Esophagus squamous epithelium (tissue), 5 donors: ENCODE results near the gene KRTAP1-1. TPM values are rescaled to one million over a fixed set of nuclear protein-coding genes. Genes with fewer than 3 reads are reported as not detected.
"Not testable (repeated sequence)": the region's sequence is repeated elsewhere in the genome, so short reads cannot be mapped to it uniquely, and the experiment has no call there.

ENCODE experiments used
- DNase-seq: peaks from one replicate; lab custom pipeline; 2025; lab: John Stamatoyannopoulos, UW
- H3K27ac ChIP-seq, 4 donors: fragments of 200-600 bp; sonication (generic); one replicate each; pipeline ENCODE4 v1.5.1; 2016 to 2019; ENCODE audit warnings: mild to moderate bottlenecking in 1 of 4
- H3K27me3 ChIP-seq, 4 donors: fragments of 200-600 bp; sonication (generic); 1 replicate in 3 of 4; 2 replicates in 1 of 4; pipeline versions ENCODE4 v1.5.1 to v1.6.0; 2017 to 2021; ENCODE audit warnings: antibody characterized with exemption in 1 of 4
- H3K36me3 ChIP-seq, 3 donors: fragments of 200-600 bp; sonication (generic); one replicate each; pipeline ENCODE4 v1.5.1; 2016 to 2019
- H3K4me1 ChIP-seq, 3 donors: fragments of 200-600 bp; sonication (generic); one replicate each; pipeline ENCODE4 v1.5.1; 2017 to 2019
- H3K4me3 ChIP-seq, 4 donors: fragments of 200-600 bp; sonication (generic); 1 replicate in 3 of 4; 2 replicates in 1 of 4; pipeline ENCODE4 v1.5.1; 2016 to 2019; ENCODE audit warnings: mild to moderate bottlenecking in 2 of 4, moderate library complexity in 1 of 4
- H3K9me3 ChIP-seq, 3 donors: fragments of 200-600 bp; sonication (generic); one replicate each; pipeline ENCODE4 v1.5.1; 2016 to 2019
- CTCF ChIP-seq, 6 experiments: fragments of 450-650 bp in 4 of 6; fragments of 200-600 bp in 2 of 6; sonication (generic) in 2 of 6; IDR thresholded peaks; one replicate each; pipeline ENCODE4 v1.5.1; 2016 to 2019; ENCODE audit warnings: antibody characterized with exemption in 6 of 6, mild to moderate bottlenecking in 4 of 6, moderate library complexity in 4 of 6
- POLR2A ChIP-seq, 4 donors: fragments of 450-650 bp; IDR thresholded peaks; one replicate each; pipeline ENCODE4 v1.6.1; 2017; ENCODE audit warnings: antibody characterized with exemption in 4 of 4, mild to moderate bottlenecking in 4 of 4, moderate library complexity in 3 of 4
- WGBS, 2 donors: methylation state at CpG; one replicate each; pipeline ENCODE4 v1.1.5; 2018; 5-methylcytosine and 5-hydroxymethylcytosine counted together
- intact Hi-C: fragments of 100-400 bp; cut with DNase I; formaldehyde crosslinking; loops from one replicate; pipeline ENCODE4 v1.15.0; 2022
- total RNA-seq, 4 donors: library from RNA; depleted of rRNA; stranded (reverse); fragments of >200 nt; gene quantifications; one replicate each; pipeline ENCODE4 v1.1.0, GENCODE V29; 2016
- donor health status: DM: yes; HTN: yes; CAD: no.

Gene KRTAP1-1
- total RNA-seq, 4 donors from 2014 or later: not detected

- 40 to 53% methylated on average over 7 of the region's 7 CpGs for WGBS, 2 donors
- intact Hi-C loops: no loop called here
- H3K27ac ChIP-seq: no peak overlapping the region
- no peaks in the 10 kb centered on the region for H3K4me1 ChIP-seq
- H3K4me3 ChIP-seq: no peak overlapping the region
- no peaks in the 10 kb centered on the region for H3K9me3 ChIP-seq
- peaks cover 0 to 14% (median 0%) of the 10 kb centered on the region in 4 donors for H3K27me3 ChIP-seq
- TF ChIP-seq CTCF (IDR thresholded peaks at IDR 0.05) (no peak), POLR2A (IDR thresholded peaks at IDR 0.05) (no peak)
- DNase-seq: no peak
- H3K36me3 ChIP-seq: no peaks in the 10 kb centered on the region
Observed at GRCh38 chr17:41048441-41048840, 7.2 kb upstream of the KRTAP1-1 start.

- H3K27ac ChIP-seq, DNase-seq, H3K4me1 ChIP-seq, H3K4me3 ChIP-seq, intact Hi-C loops, H3K9me3 ChIP-seq, H3K36me3 ChIP-seq: not testable (repeated sequence)
- WGBS, 2 donors: 75 to 91% methylated on average over 5 to 9 of the region's 33 CpGs
- H3K27me3 ChIP-seq: peaks cover 0 to 14% (median 0%) of the 10 kb centered on the region in 4 donors
Observed at GRCh38 chr17:41046735-41047465, 5.7 kb upstream of the KRTAP1-1 start, which contains the start of gene KRTAP2-1. Gene KRTAP2-1, minus strand, starts transcription at chr17:41047316. Its CDS starts 49 bp downstream, at chr17:41047267.

GRCh38 chr17:41042953-41043352 is 1.7 kb upstream of the KRTAP1-1 start:
- no peaks in the 10 kb centered on the region for H3K9me3 ChIP-seq
- H3K36me3 ChIP-seq: no peaks in the 10 kb centered on the region
- TF ChIP-seq POLR2A (IDR thresholded peaks at IDR 0.05) (no peak), CTCF (IDR thresholded peaks at IDR 0.05) (no peak)
- H3K4me3 ChIP-seq: no peak overlapping the region
- H3K27me3 ChIP-seq: peaks cover 0 to 5% (median 0%) of the 10 kb centered on the region in 4 donors
- intact Hi-C loops: no loop called here
- DNase-seq: no peak
- H3K4me1 ChIP-seq: peaks cover 0 to 11% (median 0%) of the 10 kb centered on the region in 3 donors
- 96 to 100% methylated on average over 1 of the region's 1 CpG for WGBS, 2 donors
- no peak overlapping the region for H3K27ac ChIP-seq

GRCh38 chr17:41037853-41038350 is 3.3 kb downstream of the KRTAP1-1 start:
- Histone ChIP-seq H3K4me3 (no peak overlapping the region), H3K4me1 (peaks cover 0 to 22% (median 3%) of the 10 kb centered on the region in 3 donors), H3K9me3 (no peaks in the 10 kb centered on the region), H3K27me3 (no peaks in the 10 kb centered on the region), H3K27ac (no peak overlapping the region), H3K36me3 (no peaks in the 10 kb centered on the region)
- no peak for DNase-seq
- WGBS, 2 donors: 65 to 66% methylated on average over 2 of the region's 2 CpGs
- TF ChIP-seq POLR2A (IDR thresholded peaks at IDR 0.05) (no peak), CTCF (IDR thresholded peaks at IDR 0.05) (no peak)
- intact Hi-C loops: no loop called here

GRCh38 chr17:41034346-41034935 is 6.8 kb downstream of the KRTAP1-1 start, which contains the start of gene KRTAP1-3:
Gene KRTAP1-3, minus strand, starts transcription at chr17:41034874. Its CDS starts 53 bp downstream, at chr17:41034821.
- DNase-seq, H3K4me3 ChIP-seq, intact Hi-C loops, H3K9me3 ChIP-seq, H3K27ac ChIP-seq, H3K27me3 ChIP-seq, H3K36me3 ChIP-seq: not testable (repeated sequence)
- H3K4me1 ChIP-seq: peaks cover 0 to 16% (median 3%) of the 10 kb centered on the region in 3 donors
- 90 to 91% methylated on average over 3 to 7 of the region's 10 CpGs for WGBS, 2 donors
